ENCODE measurements around the gene ABI3BP. TPM values are rescaled to one million over a fixed set of nuclear protein-coding genes. Genes with fewer than 3 reads are reported as not detected.
A peak's percentile ranks its signal among the peaks of the same experiment; 100 is the strongest.
"Not testable (repeated sequence)": the region's sequence is repeated elsewhere in the genome, so short reads cannot be mapped to it uniquely, and the experiment has no call there.

The ABI3BP gene
- total RNA-seq, 1 experiment from 2014 or later: 21.9 TPM

- no peak for DNase-seq (ENCODE audit: low read depth)
Observed at GRCh38 chr3:100981164-100981911, 11.9 kb downstream of the ABI3BP start.

- no peak for DNase-seq (ENCODE audit: low read depth)
Observed at GRCh38 chr3:100978011-100978659, 15.1 kb downstream of the ABI3BP start.

- DNase-seq (ENCODE audit: low read depth): no peak
Observed at GRCh38 chr3:100976611-100977010, 16.6 kb downstream of the ABI3BP start.

- DNase-seq (ENCODE audit: low read depth): no peak
Observed at GRCh38 chr3:100975714-100976113, 17.5 kb downstream of the ABI3BP start.

- DNase-seq (ENCODE audit: low read depth): no peak
Observed at GRCh38 chr3:100973594-100973993, 19.6 kb downstream of the ABI3BP start.

- DNase-seq (ENCODE audit: low read depth): peak; percentile 26
Observed at GRCh38 chr3:100972867-100973266, 20.4 kb downstream of the ABI3BP start.

GRCh38 chr3:100972301-100972844 lies 20.8 kb downstream of the ABI3BP start:
- no peak for DNase-seq (ENCODE audit: low read depth)

GRCh38 chr3:100971798-100972197 lies 21.4 kb downstream of the ABI3BP start:
- DNase-seq (ENCODE audit: low read depth): no peak

- no peak for DNase-seq (ENCODE audit: low read depth)
Observed at GRCh38 chr3:100970477-100970990, 22.7 kb downstream of the ABI3BP start.

GRCh38 chr3:100968932-100969906 lies 24.0 kb downstream of the ABI3BP start:
- no peak for DNase-seq (ENCODE audit: low read depth)

- no peak for DNase-seq (ENCODE audit: low read depth)
Observed at GRCh38 chr3:100966807-100967206, 26.4 kb downstream of the ABI3BP start.

- DNase-seq (ENCODE audit: low read depth): no peak
Observed at GRCh38 chr3:100966049-100966491, 27.2 kb downstream of the ABI3BP start.

GRCh38 chr3:100963041-100963440 lies 30.2 kb downstream of the ABI3BP start:
- no peak for DNase-seq (ENCODE audit: low read depth)

GRCh38 chr3:100957261-100957986 lies 35.8 kb downstream of the ABI3BP start:
- no peak for DNase-seq (ENCODE audit: low read depth)

- DNase-seq (ENCODE audit: low read depth): no peak
Observed at GRCh38 chr3:100956276-100956675, 36.9 kb downstream of the ABI3BP start.

- DNase-seq (ENCODE audit: low read depth): peak; percentile 78
Observed at GRCh38 chr3:100954990-100955389, 38.2 kb downstream of the ABI3BP start.

GRCh38 chr3:100954199-100954935 lies 38.9 kb downstream of the ABI3BP start:
- DNase-seq (ENCODE audit: low read depth): no peak

- DNase-seq (ENCODE audit: low read depth): no peak
Observed at GRCh38 chr3:100953103-100953502, 40.1 kb downstream of the ABI3BP start.

GRCh38 chr3:100947119-100947518 lies 46.1 kb downstream of the ABI3BP start:
- no peak for DNase-seq (ENCODE audit: low read depth)

- DNase-seq (ENCODE audit: low read depth): not testable (repeated sequence)
Observed at GRCh38 chr3:100946096-100946495, 47.1 kb downstream of the ABI3BP start.
